DMS53 treated with DMSO at 0.1 percent for 48 hours (cell line): ENCODE results near the gene MEIS2.

ENCODE experiments used
- DNase-seq: peaks from one replicate; lab custom pipeline; 2025; ENCODE audit not compliant: unreplicated experiment; lab: John Stamatoyannopoulos, UW

MEIS2 gene

DNA sequence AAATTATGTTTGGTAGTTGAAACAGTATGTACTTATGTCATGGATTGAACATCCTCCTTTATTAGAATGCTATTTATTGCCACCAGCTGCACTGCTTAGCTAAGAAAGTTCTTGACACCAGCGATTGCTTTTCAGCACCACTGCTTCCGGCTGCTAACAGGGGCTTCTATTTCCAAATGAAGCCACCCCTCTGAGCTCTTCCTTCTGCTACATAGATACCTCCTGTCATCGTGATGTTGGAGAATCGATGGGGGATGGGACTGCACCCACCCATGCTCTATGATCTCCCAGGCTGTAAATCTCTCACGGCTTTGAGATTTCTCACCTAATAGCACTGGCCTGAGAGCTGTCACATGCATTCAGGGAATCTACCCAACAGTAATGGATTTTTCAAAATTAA is 259.2 kb downstream of the MEIS2 start:
- no peak for DNase-seq
